Lung microvascular endothelial cell (primary cell): ENCODE measurements around the gene AKAP8. TPM values are rescaled to one million over a fixed set of nuclear protein-coding genes. Genes with fewer than 3 reads are reported as not detected.

ENCODE experiments used
- total RNA-seq: library from RNA; depleted of rRNA; stranded (reverse); fragments of >200 nt; gene quantifications from 2 replicates; pipeline ENCODE4 v1.2.1, GENCODE V29; 2014

Gene AKAP8
- total RNA-seq, 1 donor from 2014 or later: 11.1 TPM

Other genes with a start within 250 kb of the AKAP8 start
- 0.20 and 0.65 TPM in 2 replicates for gene NOTCH3, start 178.8 kb downstream of the AKAP8 start, total RNA-seq
- gene EPHX3, start 147.3 kb downstream of the AKAP8 start, total RNA-seq: under 0.01 TPM in 1 of 2 replicates, not detected in the other
- 6.3 and 9.9 TPM in 2 replicates for gene BRD4, start 47.2 kb downstream of the AKAP8 start, total RNA-seq
- 28.8 and 39.9 TPM in 2 replicates for gene AKAP8L, start 39.2 kb upstream of the AKAP8 start, total RNA-seq
- gene WIZ, start 70.2 kb upstream of the AKAP8 start, total RNA-seq: 3.9 and 5.6 TPM in 2 replicates
- 10.9 and 16.9 TPM in 2 replicates for gene RASAL3, start 84.8 kb upstream of the AKAP8 start, total RNA-seq
- gene PGLYRP2, start 99.7 kb upstream of the AKAP8 start, total RNA-seq: not detected in 2 replicates
- gene CYP4F22, start 128.7 kb upstream of the AKAP8 start, total RNA-seq: not detected in 2 replicates
- not detected in 2 replicates for gene CYP4F8, start 235.4 kb upstream of the AKAP8 start, total RNA-seq